Measurements from ENCODE around the gene PLAC8.
A peak's percentile ranks its signal among the peaks of the same experiment; 100 is the strongest.
"Not testable (repeated sequence)": the region's sequence is repeated elsewhere in the genome, so short reads cannot be mapped to it uniquely, and the experiment has no call there.

Gene PLAC8

GRCh38 chr4:83113429-83113786, 1.1 kb downstream of the PLAC8 start:
- no peak for DNase-seq (ENCODE audit: extremely low read depth, low read depth)
- peak overlapping the region; percentile 10; the same call in 1 of the 2 replicates for H3K4me3 ChIP-seq (replicated peaks; ENCODE audit: low read depth, low read length)
- TF ChIP-seq, protein P1, sequence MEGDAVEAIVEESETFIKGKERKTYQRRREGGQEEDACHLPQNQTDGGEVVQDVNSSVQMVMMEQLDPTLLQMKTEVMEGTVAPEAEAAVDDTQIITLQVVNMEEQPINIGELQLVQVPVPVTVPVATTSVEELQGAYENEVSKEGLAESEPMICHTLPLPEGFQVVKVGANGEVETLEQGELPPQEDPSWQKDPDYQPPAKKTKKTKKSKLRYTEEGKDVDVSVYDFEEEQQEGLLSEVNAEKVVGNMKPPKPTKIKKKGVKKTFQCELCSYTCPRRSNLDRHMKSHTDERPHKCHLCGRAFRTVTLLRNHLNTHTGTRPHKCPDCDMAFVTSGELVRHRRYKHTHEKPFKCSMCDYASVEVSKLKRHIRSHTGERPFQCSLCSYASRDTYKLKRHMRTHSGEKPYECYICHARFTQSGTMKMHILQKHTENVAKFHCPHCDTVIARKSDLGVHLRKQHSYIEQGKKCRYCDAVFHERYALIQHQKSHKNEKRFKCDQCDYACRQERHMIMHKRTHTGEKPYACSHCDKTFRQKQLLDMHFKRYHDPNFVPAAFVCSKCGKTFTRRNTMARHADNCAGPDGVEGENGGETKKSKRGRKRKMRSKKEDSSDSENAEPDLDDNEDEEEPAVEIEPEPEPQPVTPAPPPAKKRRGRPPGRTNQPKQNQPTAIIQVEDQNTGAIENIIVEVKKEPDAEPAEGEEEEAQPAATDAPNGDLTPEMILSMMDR (IDR thresholded peaks at IDR 0.05; ENCODE audit: low read depth, low read length, missing control alignments): no peak

DNA sequence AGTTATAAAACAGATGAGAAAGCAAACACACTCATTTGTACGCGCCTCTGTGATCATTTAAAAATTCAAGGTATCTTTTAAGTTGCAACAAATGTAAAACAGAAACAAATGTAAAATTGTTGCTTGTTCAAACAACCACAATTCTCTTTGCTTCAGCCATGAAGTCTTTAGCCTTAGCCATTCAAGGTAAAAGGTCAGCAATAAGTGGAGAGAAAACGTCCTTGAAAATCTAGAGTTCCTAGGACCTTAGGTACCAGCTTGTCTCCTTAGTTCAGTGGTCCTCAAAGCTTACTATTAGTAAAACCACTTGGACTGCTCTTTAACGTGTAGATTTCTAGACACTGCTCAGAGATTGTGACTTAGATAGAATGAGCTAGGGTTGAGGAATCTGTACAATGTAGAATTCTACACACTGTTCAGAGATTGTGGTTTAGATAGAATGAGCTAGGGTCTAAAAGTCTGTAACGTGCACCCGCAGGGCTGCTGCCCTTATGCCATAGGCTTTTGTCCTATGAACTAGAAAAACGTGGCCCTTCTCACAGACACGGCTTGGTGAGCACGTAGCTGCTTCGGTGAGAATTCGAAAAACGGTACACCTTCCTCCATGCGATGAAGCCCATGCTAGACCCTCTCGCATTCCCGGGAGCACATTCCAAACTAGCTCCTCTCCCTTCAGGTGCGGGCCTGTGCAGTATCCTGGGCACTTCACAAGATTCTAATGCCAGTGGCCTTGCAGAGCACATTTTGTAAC, 1.7 kb downstream of the PLAC8 start:
- DNase-seq (ENCODE audit: extremely low read depth, low read depth): no peak
- peak overlapping the region; percentile 10; the same call in 1 of the 2 replicates for H3K4me3 ChIP-seq (replicated peaks; ENCODE audit: low read depth, low read length)
- TF ChIP-seq, protein P1 (IDR thresholded peaks at IDR 0.05; ENCODE audit: low read depth, low read length, missing control alignments): no peak

GRCh38 chr4:83112231-83112630, 2.3 kb downstream of the PLAC8 start:
- no peak overlapping the region for H3K4me3 ChIP-seq (replicated peaks; ENCODE audit: low read depth, low read length)

GRCh38 chr4:83111751-83112141, 2.8 kb downstream of the PLAC8 start:
- DNase-seq (ENCODE audit: extremely low read depth, low read depth); H3K4me3 ChIP-seq (replicated peaks; ENCODE audit: low read depth, low read length): not testable (repeated sequence)

More at GRCh38 chr4:83112231-83112630, 2.3 kb downstream of the PLAC8 start:
- no peak for DNase-seq (ENCODE audit: extremely low read depth, low read depth)
- TF ChIP-seq, protein P1 (IDR thresholded peaks at IDR 0.05; ENCODE audit: low read depth, low read length, missing control alignments): no peak

DNA sequence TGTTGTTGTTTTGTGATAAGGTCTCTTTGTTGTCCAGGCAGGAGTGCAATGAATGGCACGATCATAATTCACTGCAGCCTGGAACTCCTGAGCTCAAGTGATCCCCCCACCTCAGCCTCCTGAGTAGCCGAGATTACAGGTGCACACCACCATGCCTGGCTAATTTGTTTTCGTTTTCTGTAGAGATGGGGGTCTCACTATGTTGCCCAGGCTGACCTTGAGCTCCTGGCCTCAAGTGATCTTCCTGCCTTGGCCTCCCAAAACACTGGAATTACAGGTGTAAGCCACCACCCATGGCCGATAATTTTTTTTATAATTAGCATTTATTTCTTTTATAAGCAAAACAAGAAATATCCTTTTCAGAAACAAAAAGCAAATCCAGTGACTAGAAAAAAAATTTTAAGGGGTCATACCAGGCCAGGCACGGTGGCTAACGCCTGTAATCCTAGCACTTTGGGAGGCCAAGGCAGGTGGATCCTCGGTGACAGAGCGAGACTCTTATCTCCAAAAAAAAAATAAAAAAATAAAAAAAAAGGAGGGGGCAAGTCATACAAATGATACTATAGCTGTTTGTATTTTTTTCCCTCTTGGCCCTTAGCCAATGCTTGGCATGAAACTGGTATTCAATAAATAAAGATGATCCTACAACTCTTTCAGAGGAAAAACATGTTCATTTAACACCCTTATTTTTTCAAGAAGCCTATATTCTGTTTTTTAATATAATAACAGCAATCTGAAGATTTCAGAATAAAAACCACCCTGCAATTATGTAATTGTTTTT, 3.4 kb downstream of the PLAC8 start:
- no peak for DNase-seq (ENCODE audit: extremely low read depth, low read depth)
- H3K4me3 ChIP-seq (replicated peaks; ENCODE audit: low read depth, low read length): no peak overlapping the region
- TF ChIP-seq, protein P1 (IDR thresholded peaks at IDR 0.05; ENCODE audit: low read depth, low read length, missing control alignments): no peak

GRCh38 chr4:83110223-83110945, 4.1 kb downstream of the PLAC8 start:
- H3K4me3 ChIP-seq (replicated peaks; ENCODE audit: low read depth, low read length): peak overlapping the region; percentile 48
- DNase-seq (ENCODE audit: extremely low read depth, low read depth): peak; percentile 79
- TF ChIP-seq, protein P1 (IDR thresholded peaks at IDR 0.05; ENCODE audit: low read depth, low read length, missing control alignments): peak; percentile 84
